H1 (cell line): Measurements from ENCODE around the gene GRM8. TPM values are rescaled to one million over a fixed set of nuclear protein-coding genes. Genes with fewer than 3 reads are reported as not detected.

Experiments
- CHD7 ChIP-seq: fragments of 300-600 bp; sonication (generic); IDR thresholded peaks from 2 replicates; pipeline ENCODE4 v1.7.1; 2012; ENCODE audit warnings: low read length, moderate library complexity, mild to moderate bottlenecking, inconsistent platforms; ENCODE audit not compliant: insufficient replicate concordance
- MAFK ChIP-seq: IDR thresholded peaks from 2 replicates; pipeline ENCODE4 v1.6.1; 2012; ENCODE audit warnings: low read depth, mild to moderate bottlenecking, improper control_type of control experiment, low read length
- SIN3A ChIP-seq, 2 experiments: IDR thresholded peaks in 1 of 2; conservative IDR thresholded peaks in 1 of 2; 2 replicates each; pipeline ENCODE4 v1.6.1; 2011 to 2012; ENCODE audit warnings: low read length in 2 of 2, improper control_type of control experiment in 1 of 2, low read depth in 1 of 2, mild to moderate bottlenecking in 1 of 2
- polyA plus RNA-seq, 7 experiments: library from polyadenylated mRNA; depleted of rRNA in 3 of 7; stranded (reverse) in 5 of 7; unstranded in 2 of 7; fragments of >200 nt in 5 of 7; fragments of 200-250 nt in 2 of 7; gene quantifications; 1 replicate in 5 of 7; 2 replicates in 1 of 7; 4 replicates in 1 of 7; pipeline versions ENCODE4 v1.2.1 to v1.2.3, GENCODE V29; 2011 to 2013; ENCODE audit warnings: missing spikeins in 2 of 7, mixed read lengths in 2 of 7
- total RNA-seq: library from RNA; stranded (reverse); fragmentation: NEBNext Ultra II Directional; extraction: Animal tissue kit (Norgen Biotek cat#: 25700); gene quantifications from 2 replicates; pipeline ENCODE4 v1.2.1, GENCODE V29; 2021
- TF ChIP-seq, protein P1 (sequence below), 3 experiments: IDR thresholded peaks; 1 replicate in 2 of 3; 2 replicates in 1 of 3; pipeline versions ENCODE4 v1.5.1 to v1.6.1; 2011; ENCODE audit warnings: low read length in 3 of 3, mild to moderate bottlenecking in 3 of 3, inconsistent platforms in 2 of 3, low read depth in 1 of 3, moderate library complexity in 1 of 3; ENCODE audit not compliant: insufficient read depth in 1 of 3; ENCODE audit errors: control extremely low read depth in 1 of 3
- TF ChIP-seq, protein P2 (sequence below): IDR thresholded peaks from 2 replicates; pipeline ENCODE4 v1.6.1; 2011; ENCODE audit warnings: low read length, improper control_type of control experiment

Gene GRM8
- total and polyA plus RNA-seq, 2 of the 8 experiments (the other 6 are each of a cell fraction or from before 2014, with no cell fraction given) = 2.6 to 2.8 TPM

- no peak for TF ChIP-seq CHD7
- TF ChIP-seq MAFK = no peak
- TF ChIP-seq, protein P1, sequence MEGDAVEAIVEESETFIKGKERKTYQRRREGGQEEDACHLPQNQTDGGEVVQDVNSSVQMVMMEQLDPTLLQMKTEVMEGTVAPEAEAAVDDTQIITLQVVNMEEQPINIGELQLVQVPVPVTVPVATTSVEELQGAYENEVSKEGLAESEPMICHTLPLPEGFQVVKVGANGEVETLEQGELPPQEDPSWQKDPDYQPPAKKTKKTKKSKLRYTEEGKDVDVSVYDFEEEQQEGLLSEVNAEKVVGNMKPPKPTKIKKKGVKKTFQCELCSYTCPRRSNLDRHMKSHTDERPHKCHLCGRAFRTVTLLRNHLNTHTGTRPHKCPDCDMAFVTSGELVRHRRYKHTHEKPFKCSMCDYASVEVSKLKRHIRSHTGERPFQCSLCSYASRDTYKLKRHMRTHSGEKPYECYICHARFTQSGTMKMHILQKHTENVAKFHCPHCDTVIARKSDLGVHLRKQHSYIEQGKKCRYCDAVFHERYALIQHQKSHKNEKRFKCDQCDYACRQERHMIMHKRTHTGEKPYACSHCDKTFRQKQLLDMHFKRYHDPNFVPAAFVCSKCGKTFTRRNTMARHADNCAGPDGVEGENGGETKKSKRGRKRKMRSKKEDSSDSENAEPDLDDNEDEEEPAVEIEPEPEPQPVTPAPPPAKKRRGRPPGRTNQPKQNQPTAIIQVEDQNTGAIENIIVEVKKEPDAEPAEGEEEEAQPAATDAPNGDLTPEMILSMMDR (IDR thresholded peaks at IDR 0.05; ENCODE audit: control extremely low read depth in 1 of 3, insufficient read depth in 1 of 3, low read depth in 1 of 3, low read length in 3 of 3) = peak; percentile 68 to 84 (median 79)
- TF ChIP-seq, protein P2, sequence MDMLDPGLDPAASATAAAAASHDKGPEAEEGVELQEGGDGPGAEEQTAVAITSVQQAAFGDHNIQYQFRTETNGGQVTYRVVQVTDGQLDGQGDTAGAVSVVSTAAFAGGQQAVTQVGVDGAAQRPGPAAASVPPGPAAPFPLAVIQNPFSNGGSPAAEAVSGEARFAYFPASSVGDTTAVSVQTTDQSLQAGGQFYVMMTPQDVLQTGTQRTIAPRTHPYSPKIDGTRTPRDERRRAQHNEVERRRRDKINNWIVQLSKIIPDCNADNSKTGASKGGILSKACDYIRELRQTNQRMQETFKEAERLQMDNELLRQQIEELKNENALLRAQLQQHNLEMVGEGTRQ = no peak
- TF ChIP-seq SIN3A (conservative IDR thresholded peaks at IDR 0.05 in 1 of 2, IDR thresholded peaks at IDR 0.05 in 1 of 2; ENCODE audit: low read depth in 1 of 2, low read length in 2 of 2) = 0 out of 4 replicates have a peak, but pooled peaks of 1 of the 2 experiments have one; percentile 36
These were observed 781 bp upstream of the GRM8 start (continued) for GRCh38 chr7:127253281-127254162.
